HL-60 (cell line): ENCODE measurements around the gene C8G.

Experiments
- CTCF ChIP-seq: IDR thresholded peaks from one replicate; pipeline ENCODE4 v1.5.1; 2011; ENCODE audit warnings: low read length, control low read depth, inconsistent platforms; ENCODE audit not compliant: insufficient read depth
- GABPA ChIP-seq: IDR thresholded peaks from 2 replicates; pipeline ENCODE4 v1.6.1; 2012; ENCODE audit warnings: low read depth
- POLR2AphosphoS5 ChIP-seq: IDR thresholded peaks from 2 replicates; pipeline ENCODE4 v1.6.1; 2012; ENCODE audit warnings: low read depth
- REST ChIP-seq: IDR thresholded peaks from 2 replicates; pipeline ENCODE4 v1.6.1; 2012; ENCODE audit warnings: low read depth; ENCODE audit not compliant: insufficient replicate concordance
- SPI1 ChIP-seq: IDR thresholded peaks from 2 replicates; pipeline ENCODE4 v1.6.1; 2012; ENCODE audit warnings: low read depth, mild to moderate bottlenecking, borderline replicate concordance

GRCh38 chr9:136934277-136934676, 10.8 kb upstream of the C8G start:
- TF ChIP-seq CTCF: no peak
- TF ChIP-seq GABPA: no peak
- TF ChIP-seq POLR2AphosphoS5: no peak
- TF ChIP-seq REST: no peak
- no peak for TF ChIP-seq SPI1
